Upper lobe of left lung (tissue), 6 donors: Measurements from ENCODE around the gene PGPEP1. TPM values are rescaled to one million over a fixed set of nuclear protein-coding genes. Genes with fewer than 3 reads are reported as not detected.
A peak's percentile ranks its signal among the peaks of the same experiment; 100 is the strongest.

Source experiments
- ATAC-seq, 2 donors: fragments of 200-7000 bp; cut with Tn5 transposase; one replicate each; pipeline ENCODE4 v1.9.1; 2022; ENCODE audit warnings: mild to moderate bottlenecking in 2 of 2, moderate library complexity in 2 of 2; ENCODE audit not compliant: low FRiP score in 2 of 2
- DNase-seq, 2 donors: peaks; one replicate each; pipeline ENCODE4 v3.0.0-alpha.2; 2019 to 2020
- H3K27ac ChIP-seq, 4 donors: fragments of 200-600 bp; sonication (generic); one replicate each; pipeline ENCODE4 v1.5.1; 2016 to 2019
- H3K27me3 ChIP-seq, 4 donors: fragments of 200-600 bp; sonication (generic); one replicate each; pipeline ENCODE4 v1.5.1; 2017 to 2019
- H3K36me3 ChIP-seq, 4 donors: fragments of 200-600 bp; sonication (generic); one replicate each; pipeline ENCODE4 v1.5.1; 2016 to 2019
- H3K4me1 ChIP-seq, 4 donors: fragments of 200-600 bp; sonication (generic); one replicate each; pipeline ENCODE4 v1.5.1; 2018 to 2019
- H3K4me3 ChIP-seq, 4 donors: fragments of 200-600 bp; sonication (generic); one replicate each; pipeline ENCODE4 v1.5.1; 2017 to 2019; ENCODE audit warnings: mild to moderate bottlenecking in 2 of 4, moderate library complexity in 1 of 4
- H3K9me3 ChIP-seq, 4 donors: fragments of 200-600 bp; sonication (generic); one replicate each; pipeline ENCODE4 v1.5.1; 2018 to 2019
- EP300 ChIP-seq, 4 donors: sonication (generic); formaldehyde crosslinking; IDR thresholded peaks; one replicate each; pipeline ENCODE4 v1.5.1; 2017; ENCODE audit warnings: antibody characterized with exemption in 4 of 4, control low read depth in 2 of 4
- POLR2A ChIP-seq, 4 donors: fragments of 450-650 bp; IDR thresholded peaks; one replicate each; pipeline ENCODE4 v1.5.1; 2016 to 2017; ENCODE audit warnings: antibody characterized with exemption in 4 of 4, mild to moderate bottlenecking in 2 of 4
- POLR2AphosphoS5 ChIP-seq, 2 donors: sonication (generic); formaldehyde crosslinking; IDR thresholded peaks; one replicate each; pipeline ENCODE4 v1.5.1; 2017; ENCODE audit warnings: antibody characterized with exemption in 2 of 2
- WGBS, 2 donors: methylation state at CpG; one replicate each; pipeline ENCODE4 v1.1.5; 2017 to 2018; 5-methylcytosine and 5-hydroxymethylcytosine counted together
- total RNA-seq, 6 donors: library from RNA; depleted of rRNA in 4 of 6; stranded (reverse); fragments of >200 nt in 4 of 6; gene quantifications; one replicate each; pipeline versions ENCODE4 v1.1.0 to v1.2.1, GENCODE V29; 2016 to 2021
- TF ChIP-seq, protein P1 (sequence below), 6 experiments: fragments of 450-650 bp in 4 of 6; fragments of 200-600 bp in 2 of 6; sonication (generic) in 2 of 6; IDR thresholded peaks; one replicate each; pipeline ENCODE4 v1.5.1; 2016 to 2019; ENCODE audit warnings: antibody characterized with exemption in 6 of 6
- donor health status: DM: no; HTN: no; CAD: no; lungs with moderate emphysema.
- donor health status: DM: no; HTN: yes; CAD: no; lungs with severe emphysema.

PGPEP1 gene
- total RNA-seq, 6 donors from 2014 or later: 15.5 to 42.8 (median 28.1) TPM

DNA sequence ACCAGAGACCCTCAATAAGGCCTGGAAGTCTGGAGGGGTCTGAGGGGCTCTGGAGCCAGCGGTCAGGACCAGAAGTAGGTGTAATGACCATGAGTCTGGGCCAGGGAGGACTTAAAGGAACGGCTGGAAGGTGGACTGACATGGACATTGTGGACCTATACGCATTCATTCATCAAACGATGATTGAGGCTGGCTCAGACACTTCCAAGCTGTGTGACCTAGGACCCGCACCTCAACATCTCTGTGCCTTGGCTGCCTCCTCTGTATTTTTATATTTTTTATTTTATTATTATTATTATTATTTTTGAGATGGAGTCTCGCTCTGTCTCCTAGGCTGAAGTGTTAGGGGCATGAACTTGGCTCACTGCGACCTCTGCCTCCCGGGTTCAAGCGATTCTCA is 66.4 kb downstream of the PGPEP1 start:
- Histone ChIP-seq H3K27me3 (no peaks in the 10 kb centered on the region), H3K4me3 (no peak overlapping the region), H3K4me1 (peaks cover 0 to 16% (median 5%) of the 10 kb centered on the region in 4 donors), H3K27ac (no peak overlapping the region), H3K36me3 (no peaks in the 10 kb centered on the region), H3K9me3 (no peaks in the 10 kb centered on the region)
- no peak for DNase-seq
- TF ChIP-seq, protein P1, sequence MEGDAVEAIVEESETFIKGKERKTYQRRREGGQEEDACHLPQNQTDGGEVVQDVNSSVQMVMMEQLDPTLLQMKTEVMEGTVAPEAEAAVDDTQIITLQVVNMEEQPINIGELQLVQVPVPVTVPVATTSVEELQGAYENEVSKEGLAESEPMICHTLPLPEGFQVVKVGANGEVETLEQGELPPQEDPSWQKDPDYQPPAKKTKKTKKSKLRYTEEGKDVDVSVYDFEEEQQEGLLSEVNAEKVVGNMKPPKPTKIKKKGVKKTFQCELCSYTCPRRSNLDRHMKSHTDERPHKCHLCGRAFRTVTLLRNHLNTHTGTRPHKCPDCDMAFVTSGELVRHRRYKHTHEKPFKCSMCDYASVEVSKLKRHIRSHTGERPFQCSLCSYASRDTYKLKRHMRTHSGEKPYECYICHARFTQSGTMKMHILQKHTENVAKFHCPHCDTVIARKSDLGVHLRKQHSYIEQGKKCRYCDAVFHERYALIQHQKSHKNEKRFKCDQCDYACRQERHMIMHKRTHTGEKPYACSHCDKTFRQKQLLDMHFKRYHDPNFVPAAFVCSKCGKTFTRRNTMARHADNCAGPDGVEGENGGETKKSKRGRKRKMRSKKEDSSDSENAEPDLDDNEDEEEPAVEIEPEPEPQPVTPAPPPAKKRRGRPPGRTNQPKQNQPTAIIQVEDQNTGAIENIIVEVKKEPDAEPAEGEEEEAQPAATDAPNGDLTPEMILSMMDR (IDR thresholded peaks at IDR 0.05): no peak
- TF ChIP-seq POLR2AphosphoS5 (IDR thresholded peaks at IDR 0.05) (no peak), POLR2A (IDR thresholded peaks at IDR 0.05) (no peak), EP300 (IDR thresholded peaks at IDR 0.05) (no peak)
- ATAC-seq: no peak
- 91 to 96% methylated on average over 9 of the region's 9 CpGs for WGBS, 2 donors

DNA sequence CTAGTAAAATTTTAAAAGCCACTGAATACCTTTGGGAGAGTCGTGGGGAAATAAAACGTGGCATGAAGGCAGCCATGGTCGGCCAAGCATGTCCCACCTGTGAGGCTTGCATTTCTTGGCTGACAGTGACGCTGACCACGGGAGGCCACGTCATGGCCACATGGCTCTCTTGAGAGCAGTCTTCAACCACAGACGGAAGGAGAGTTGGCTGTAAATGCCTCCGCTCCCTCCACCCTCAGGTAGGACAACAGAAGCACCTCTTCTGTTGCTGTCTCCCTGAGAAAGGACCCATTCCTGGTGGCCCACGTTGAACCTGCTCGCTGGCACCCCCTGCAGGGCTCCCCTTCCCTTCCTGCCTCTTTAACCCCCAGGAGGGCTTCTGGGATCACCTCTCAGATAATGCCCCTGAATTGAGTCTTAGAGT is 67.7 kb downstream of the PGPEP1 start:
- H3K36me3 ChIP-seq: no peaks in the 10 kb centered on the region
- no peak overlapping the region for H3K27ac ChIP-seq
- TF ChIP-seq POLR2A (IDR thresholded peaks at IDR 0.05) (no peak), POLR2AphosphoS5 (IDR thresholded peaks at IDR 0.05) (no peak)
- TF ChIP-seq, protein P1 (IDR thresholded peaks at IDR 0.05): peak; percentile 34 to 66 (median 47)
- 44 to 47% methylated on average over 9 to 10 of the region's 10 CpGs for WGBS, 2 donors
- no peak overlapping the region for H3K4me3 ChIP-seq
- DNase-seq (peak in 1 of 2 donors; percentile 77), ATAC-seq (peak; percentile 36 to 58)
- no peaks in the 10 kb centered on the region for H3K27me3 ChIP-seq
- no peaks in the 10 kb centered on the region for H3K9me3 ChIP-seq
- H3K4me1 ChIP-seq: peaks cover 0 to 4% (median 0%) of the 10 kb centered on the region in 4 donors

DNA sequence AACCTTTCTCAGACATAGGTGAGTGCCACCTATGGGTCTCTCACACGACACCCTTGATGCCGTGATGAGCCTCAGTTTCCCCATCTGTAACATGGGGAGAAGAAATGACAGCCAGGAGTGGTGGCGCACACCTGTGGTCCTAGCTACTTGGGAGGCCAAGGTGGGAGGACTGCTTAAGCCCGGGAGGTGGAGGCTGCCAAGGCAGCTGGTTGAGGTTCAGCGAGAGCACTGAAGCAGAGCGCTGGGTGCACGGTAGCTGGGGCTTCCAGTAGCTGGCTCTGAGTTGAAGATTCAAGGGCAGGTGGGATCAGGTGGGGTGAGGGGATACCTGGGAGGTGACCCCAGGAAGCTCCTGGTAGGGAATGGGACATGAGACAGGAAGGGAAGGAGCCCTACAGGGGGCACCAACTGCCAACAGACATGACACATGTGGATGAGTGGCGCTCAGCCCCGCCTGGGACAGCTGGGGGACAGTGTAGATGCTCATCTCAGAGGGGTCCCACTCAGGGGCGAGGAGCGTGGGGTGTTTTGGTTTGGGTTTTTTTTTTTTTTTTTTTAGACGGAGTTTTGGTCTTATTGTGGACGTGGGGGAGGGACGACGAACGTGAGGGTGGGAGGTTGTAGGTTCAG is 72.3 kb downstream of the PGPEP1 start:
- Histone ChIP-seq H3K4me3 (no peak overlapping the region), H3K4me1 (peaks cover 32 to 41% (median 34%) of the 10 kb centered on the region in 4 donors), H3K36me3 (no peaks in the 10 kb centered on the region), H3K27ac (no peak overlapping the region), H3K27me3 (no peaks in the 10 kb centered on the region), H3K9me3 (no peaks in the 10 kb centered on the region)
- TF ChIP-seq, protein P1 (IDR thresholded peaks at IDR 0.05): no peak
- no peak for TF ChIP-seq EP300 (IDR thresholded peaks at IDR 0.05)
- no peak for TF ChIP-seq POLR2AphosphoS5 (IDR thresholded peaks at IDR 0.05)
- no peak for TF ChIP-seq POLR2A (IDR thresholded peaks at IDR 0.05)
- DNase-seq (no peak), ATAC-seq (no peak)
- 84 to 85% methylated on average over 16 of the region's 16 CpGs for WGBS, 2 donors

DNA sequence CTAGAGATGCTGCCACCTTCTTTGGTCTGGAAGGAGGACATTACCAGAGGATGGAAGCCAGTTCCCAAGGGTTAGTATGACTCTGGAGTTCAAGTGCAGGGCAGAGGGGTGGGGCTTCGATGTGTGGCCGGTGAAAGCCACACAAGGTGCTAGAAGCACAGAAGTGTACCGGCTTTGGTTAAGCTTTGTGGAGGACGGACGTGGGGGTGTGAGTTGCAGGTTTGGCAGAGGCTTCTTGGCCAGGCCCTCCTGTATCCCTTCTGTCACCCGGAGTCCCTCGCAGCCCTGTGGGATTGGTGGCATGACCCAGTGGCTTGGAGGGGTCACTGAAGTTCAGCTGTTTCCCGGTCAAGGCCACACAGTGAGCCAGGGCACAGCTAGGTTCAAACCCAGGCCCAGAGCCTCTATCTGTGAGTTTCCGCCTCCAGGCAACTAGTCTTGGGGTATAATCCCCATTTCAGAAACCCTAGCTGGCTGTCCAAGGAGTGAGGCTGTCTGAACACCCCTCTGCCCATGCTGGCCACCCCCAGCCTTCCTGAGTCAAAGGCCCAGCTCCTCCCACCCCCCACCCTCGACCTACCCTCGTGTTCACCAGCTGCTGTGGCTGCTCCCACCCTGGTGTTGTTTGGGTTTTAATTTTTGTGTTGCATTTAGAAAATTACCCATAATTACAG is 74.2 kb downstream of the PGPEP1 start:
- ATAC-seq (no peak), DNase-seq (no peak)
- TF ChIP-seq EP300 (IDR thresholded peaks at IDR 0.05) (no peak), POLR2A (IDR thresholded peaks at IDR 0.05) (no peak), POLR2AphosphoS5 (IDR thresholded peaks at IDR 0.05) (no peak)
- TF ChIP-seq, protein P1 (IDR thresholded peaks at IDR 0.05): no peak
- 8 to 13% methylated on average over 7 to 11 of the region's 11 CpGs for WGBS, 2 donors
- H3K4me3 ChIP-seq: peak overlapping the region in 3 of 4 donors; percentile 18 to 38 (median 37)
- peak overlapping the region; percentile 87 to 94 (median 91) for H3K27ac ChIP-seq
- H3K9me3 ChIP-seq: no peaks in the 10 kb centered on the region
- H3K4me1 ChIP-seq: peaks cover 45 to 57% (median 47%) of the 10 kb centered on the region in 4 donors
- no peaks in the 10 kb centered on the region for H3K36me3 ChIP-seq
- no peaks in the 10 kb centered on the region for H3K27me3 ChIP-seq
